Kidney epithelial cell (primary cell): ENCODE measurements around the gene PPP2R1B. TPM values are rescaled to one million over a fixed set of nuclear protein-coding genes. Genes with fewer than 3 reads are reported as not detected.
"Not testable (repeated sequence)": the region's sequence is repeated elsewhere in the genome, so short reads cannot be mapped to it uniquely, and the experiment has no call there.

Experiments
- DNase-seq: peaks from one replicate; pipeline ENCODE4 v3.0.0-alpha.2; 2010; ENCODE audit warnings: low read depth
- H3K27me3 ChIP-seq: 2 replicates; pipeline ENCODE4 v1.6.0; 2011; ENCODE audit warnings: low read length; ENCODE audit not compliant: control insufficient read depth, insufficient read depth
- H3K36me3 ChIP-seq: 2 replicates; pipeline ENCODE4 v1.5.1; 2011; ENCODE audit warnings: low read length; ENCODE audit not compliant: control insufficient read depth, insufficient read depth
- H3K4me3 ChIP-seq: 2 replicates; pipeline ENCODE4 v1.5.1; 2011; ENCODE audit warnings: low read depth, mild to moderate bottlenecking, control low read depth, low read length
- CTCF ChIP-seq: IDR thresholded peaks from 2 replicates; pipeline ENCODE4 v1.5.1; 2011; ENCODE audit warnings: mild to moderate bottlenecking, moderate library complexity, low read length, control low read depth, inconsistent platforms; ENCODE audit not compliant: insufficient read depth, poor library complexity, severe bottlenecking
- total RNA-seq: library from RNA; depleted of rRNA; stranded (reverse); fragments of >200 nt; gene quantifications from 2 replicates; pipeline ENCODE4 v1.2.3, GENCODE V29; 2015

The PPP2R1B gene
- total RNA-seq, 1 donor from 2014 or later = 34.5 TPM

- no peak for DNase-seq
- Histone ChIP-seq H3K36me3 (peaks cover 9% of the 10 kb centered on the region), H3K27me3 (no peaks in the 10 kb centered on the region), H3K4me3 (no peak overlapping the region)
- no peak for TF ChIP-seq CTCF
These were observed 47.3 kb downstream of the PPP2R1B start for GRCh38 chr11:111718859-111719258.

DNA sequence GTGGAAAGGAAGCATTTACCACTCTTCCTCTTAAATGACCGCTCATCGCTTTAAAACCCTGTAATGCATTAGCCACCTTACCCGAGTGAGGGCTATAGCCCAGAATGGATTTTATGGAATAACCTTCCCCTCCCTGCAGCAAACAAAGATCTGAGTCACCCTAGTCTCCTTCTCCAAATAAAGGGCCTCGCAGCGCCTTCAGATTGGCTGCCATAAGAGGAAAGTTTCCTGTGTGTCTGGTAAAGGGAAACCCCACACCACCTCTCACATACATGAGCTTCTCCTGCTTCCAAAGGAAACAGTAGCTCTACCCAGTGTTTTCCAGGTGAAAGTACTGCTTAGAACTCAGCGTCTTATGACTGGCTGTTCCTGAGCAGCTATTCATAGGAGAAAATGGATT is 47.8 kb downstream of the PPP2R1B start:
- no peaks in the 10 kb centered on the region for H3K27me3 ChIP-seq
- no peak overlapping the region for H3K4me3 ChIP-seq
- peak; percentile 54 for DNase-seq
- TF ChIP-seq CTCF = no peak
- peaks cover 9% of the 10 kb centered on the region for H3K36me3 ChIP-seq

- not testable (repeated sequence) for DNase-seq, H3K4me3 ChIP-seq, H3K27me3 ChIP-seq, H3K36me3 ChIP-seq
These were observed 48.5 kb downstream of the PPP2R1B start for GRCh38 chr11:111717660-111718059.

DNA sequence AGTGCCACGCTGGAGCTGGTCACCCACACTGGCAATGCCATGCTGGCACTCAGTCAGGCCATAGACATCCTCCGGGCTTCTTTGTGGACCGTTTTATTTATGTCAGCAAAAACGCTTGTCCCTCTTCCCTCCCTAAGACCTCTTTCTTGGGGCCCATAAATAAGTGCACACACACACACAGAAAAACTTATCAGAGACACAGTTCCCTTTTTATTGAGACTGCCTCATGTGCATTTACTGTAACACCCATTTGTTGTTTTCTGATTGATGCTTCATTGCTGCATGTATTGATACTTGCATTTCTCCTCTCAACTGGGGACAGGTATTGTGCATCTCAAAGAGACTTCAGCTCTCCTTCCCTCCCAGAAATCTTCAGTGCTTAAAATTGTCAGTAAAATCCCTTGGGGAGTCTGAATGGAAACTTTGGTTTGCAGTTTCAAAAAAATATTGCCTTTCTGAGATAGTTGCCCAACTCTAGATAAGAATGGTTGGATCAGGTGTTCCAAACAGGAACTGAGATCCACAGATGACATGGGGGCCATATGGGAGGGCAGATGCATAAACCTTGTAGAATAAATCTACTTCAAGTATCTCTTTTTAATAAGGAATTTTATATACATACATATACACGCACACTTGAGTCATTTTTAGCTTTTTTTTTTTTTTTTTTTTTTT is 50.9 kb downstream of the PPP2R1B start:
- peaks cover 4% of the 10 kb centered on the region for H3K36me3 ChIP-seq
- DNase-seq = no peak
- no peak for TF ChIP-seq CTCF

GRCh38 chr11:111714522-111714921 is 51.7 kb downstream of the PPP2R1B start:
- TF ChIP-seq CTCF = no peak
- no peak for DNase-seq
- no peaks in the 10 kb centered on the region for H3K36me3 ChIP-seq
- H3K4me3 ChIP-seq = no peak overlapping the region
- H3K27me3 ChIP-seq = no peaks in the 10 kb centered on the region

More for the DNA sequence above, 50.9 kb downstream of the PPP2R1B start:
- Histone ChIP-seq H3K27me3 (no peaks in the 10 kb centered on the region), H3K4me3 (no peak overlapping the region)

DNA sequence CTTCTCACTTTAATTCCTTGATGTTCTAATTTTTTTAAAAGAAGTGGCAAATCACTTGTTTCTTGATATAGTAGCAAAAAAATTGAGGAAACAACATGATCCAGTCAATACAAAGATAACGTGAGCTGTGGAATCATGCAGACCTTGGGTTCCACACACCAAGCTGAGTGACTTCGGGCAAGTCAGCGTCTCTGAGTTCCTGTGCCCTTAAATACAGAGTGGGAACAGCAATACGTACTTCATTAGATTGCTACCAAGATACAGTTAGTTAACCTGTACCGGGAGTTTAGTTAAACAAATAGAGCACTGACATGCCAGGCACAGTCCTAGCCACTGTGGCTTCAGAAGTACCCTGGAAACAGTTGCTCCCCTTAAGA is 58.5 kb downstream of the PPP2R1B start:
- Histone ChIP-seq H3K4me3 (no peak overlapping the region), H3K27me3 (no peaks in the 10 kb centered on the region), H3K36me3 (no peaks in the 10 kb centered on the region)
- no peak for TF ChIP-seq CTCF
- no peak for DNase-seq
